H9 (cell line): ENCODE measurements around the gene DNHD1. TPM values are rescaled to one million over a fixed set of nuclear protein-coding genes. Genes with fewer than 3 reads are reported as not detected.

Experiments
- DNase-seq: peaks from one replicate; pipeline ENCODE4 v3.0.0-alpha.2; 2017
- H2AFZ ChIP-seq: one replicate; pipeline ENCODE4 v1.6.1; 2013; ENCODE audit warnings: mild to moderate bottlenecking, low read length, control low read depth, moderate library complexity
- H2AK5ac ChIP-seq: 2 replicates; pipeline ENCODE4 v1.6.1; 2013; ENCODE audit warnings: low read length, control low read depth, mixed read lengths; ENCODE audit not compliant: insufficient read length
- H2BK120ac ChIP-seq: one replicate; pipeline ENCODE4 v1.6.1; 2013; ENCODE audit warnings: low read depth, mild to moderate bottlenecking, low read length, control low read depth, inconsistent platforms; ENCODE audit not compliant: poor library complexity, severe bottlenecking
- H2BK12ac ChIP-seq: 2 replicates; pipeline ENCODE4 v1.6.1; 2013; ENCODE audit warnings: low read length, control low read depth, mixed read lengths, low read depth; ENCODE audit not compliant: insufficient read length
- H2BK15ac ChIP-seq: 2 replicates; pipeline ENCODE4 v1.6.1; 2013; ENCODE audit warnings: low read depth, low read length, control low read depth
- H2BK20ac ChIP-seq: one replicate; pipeline ENCODE4 v1.6.1; 2013; ENCODE audit warnings: low read depth, mild to moderate bottlenecking, low read length, control low read depth, inconsistent platforms; ENCODE audit not compliant: poor library complexity, severe bottlenecking
- H2BK5ac ChIP-seq: 2 replicates; pipeline ENCODE4 v1.6.1; 2013; ENCODE audit warnings: low read length, control low read depth, mixed read lengths; ENCODE audit not compliant: insufficient read length
- H3K14ac ChIP-seq: 2 replicates; pipeline ENCODE4 v1.6.1; 2013; ENCODE audit warnings: low read length, control low read depth; ENCODE audit not compliant: insufficient read depth
- H3K18ac ChIP-seq: 2 replicates; pipeline ENCODE4 v1.6.1; 2013; ENCODE audit warnings: low read depth, mild to moderate bottlenecking, mixed read lengths, low read length, control low read depth; ENCODE audit not compliant: insufficient read length
- H3K23ac ChIP-seq: 2 replicates; pipeline ENCODE4 v1.6.1; 2013; ENCODE audit warnings: low read length, control low read depth, mixed read lengths, low read depth; ENCODE audit not compliant: insufficient read length
- H3K23me2 ChIP-seq: 2 replicates; pipeline ENCODE4 v1.6.1; 2013; ENCODE audit warnings: low read depth, mild to moderate bottlenecking, mixed read lengths, low read length, control low read depth; ENCODE audit not compliant: insufficient read length, poor library complexity, severe bottlenecking
- H3K27ac ChIP-seq: 2 replicates; pipeline ENCODE4 v1.5.1; 2013; ENCODE audit warnings: low read length, control low read depth, mixed read lengths, low read depth; ENCODE audit not compliant: insufficient read length
- H3K27me3 ChIP-seq: 2 replicates; pipeline ENCODE4 v1.6.1; 2013; ENCODE audit warnings: low read length, control low read depth, inconsistent platforms; ENCODE audit not compliant: insufficient read depth
- H3K4ac ChIP-seq: 2 replicates; pipeline ENCODE4 v1.6.1; 2013; ENCODE audit warnings: low read depth, mild to moderate bottlenecking, control low read depth, inconsistent platforms, low read length, moderate library complexity
- H3K4me1 ChIP-seq: 2 replicates; pipeline ENCODE4 v1.6.1; 2013; ENCODE audit warnings: low read length, control low read depth, inconsistent platforms; ENCODE audit not compliant: insufficient read depth
- H3K4me2 ChIP-seq: 2 replicates; pipeline ENCODE4 v1.6.1; 2013; ENCODE audit warnings: low read length, control low read depth, mixed read lengths; ENCODE audit not compliant: insufficient read length, insufficient read depth
- H3K56ac ChIP-seq: 2 replicates; pipeline ENCODE4 v1.6.1; 2013; ENCODE audit warnings: low read depth, mild to moderate bottlenecking, mixed read lengths, low read length, control low read depth; ENCODE audit not compliant: insufficient read length
- H3K79me1 ChIP-seq: 2 replicates; pipeline ENCODE4 v1.6.1; 2013; ENCODE audit warnings: low read depth, mild to moderate bottlenecking, moderate library complexity, low read length, control low read depth, inconsistent platforms; ENCODE audit not compliant: insufficient read depth, poor library complexity, severe bottlenecking
- H3K79me2 ChIP-seq: 2 replicates; pipeline ENCODE4 v1.6.1; 2013; ENCODE audit warnings: low read length, control low read depth, inconsistent platforms; ENCODE audit not compliant: insufficient read depth
- H3K9ac ChIP-seq: 2 replicates; pipeline ENCODE4 v1.6.1; 2013; ENCODE audit warnings: low read length, control low read depth, mixed read lengths; ENCODE audit not compliant: insufficient read length; ENCODE audit errors: extremely low read depth
- H3K9me3 ChIP-seq: one replicate; pipeline ENCODE4 v1.6.1; 2013; ENCODE audit warnings: low read depth, low read length, inconsistent platforms; ENCODE audit not compliant: control insufficient read depth
- H3T11ph ChIP-seq: one replicate; pipeline ENCODE4 v1.6.1; 2013; ENCODE audit warnings: mild to moderate bottlenecking, low read length, control low read depth, inconsistent platforms
- H4K20me1 ChIP-seq: one replicate; pipeline ENCODE4 v1.6.1; 2013; ENCODE audit not compliant: control insufficient read depth, insufficient read length, insufficient read depth
- H4K5ac ChIP-seq: 2 replicates; pipeline ENCODE4 v1.6.1; 2013; ENCODE audit warnings: low read depth, mild to moderate bottlenecking, mixed read lengths, low read length, control low read depth; ENCODE audit not compliant: insufficient read length
- H4K8ac ChIP-seq: replicated peaks from 2 replicates; pipeline ENCODE4 v1.6.1; 2013; ENCODE audit warnings: low read length, control low read depth, mixed read lengths, low read depth; ENCODE audit not compliant: insufficient read length
- H4K91ac ChIP-seq: 2 replicates; pipeline ENCODE4 v1.6.1; 2013; ENCODE audit warnings: low read depth, mild to moderate bottlenecking, moderate library complexity, mixed read lengths, low read length, control low read depth; ENCODE audit not compliant: insufficient read length
- H3K27ac Mint-ChIP-seq, 3 experiments: 2 replicates in 2 of 3; 3 replicates in 1 of 3; pipeline ENCODE4 v1.8.0; 2020 to 2021; ENCODE audit warnings: mixed read lengths in 3 of 3, mild to moderate bottlenecking in 1 of 3, moderate library complexity in 1 of 3
- H3K27me3 Mint-ChIP-seq: 2 replicates; pipeline ENCODE4 v1.8.0; 2021; ENCODE audit warnings: low read depth, mild to moderate bottlenecking, moderate library complexity, mixed read lengths
- H3K36me3 Mint-ChIP-seq, 3 experiments: 2 replicates in 2 of 3; 3 replicates in 1 of 3; pipeline ENCODE4 v1.8.0; 2020 to 2021; ENCODE audit warnings: low read depth in 3 of 3, mixed read lengths in 3 of 3; ENCODE audit not compliant: insufficient read depth in 1 of 3
- H3K4me1 Mint-ChIP-seq, 2 experiments: 2 replicates each; pipeline ENCODE4 v1.8.0; 2020; ENCODE audit warnings: mixed read lengths in 2 of 2
- H3K4me3 Mint-ChIP-seq, 2 experiments: 2 replicates in 1 of 2; 3 replicates in 1 of 2; pipeline ENCODE4 v1.8.0; 2020 to 2021; ENCODE audit warnings: mild to moderate bottlenecking in 2 of 2, mixed read lengths in 2 of 2, moderate library complexity in 1 of 2
- H3K9me3 Mint-ChIP-seq, 2 experiments: 2 replicates in 1 of 2; 3 replicates in 1 of 2; pipeline ENCODE4 v1.8.0; 2020; ENCODE audit warnings: mild to moderate bottlenecking in 2 of 2, mixed read lengths in 2 of 2, moderate library complexity in 1 of 2
- CTCF ChIP-seq: fragments of 200-600 bp; sonication (generic); conservative IDR thresholded peaks from 3 replicates; pipeline ENCODE4 v1.8.0; 2021; ENCODE audit warnings: antibody characterized with exemption, mild to moderate bottlenecking
- WGBS: extraction: QIAGEN DNeasy Blood & Tissue Kit; methylation state at CpG from one replicate; pipeline ENCODE4 v1.1.7; 2013; ENCODE audit warnings: missing lambda C conversion rate, low lambda C conversion rate, mixed read lengths; ENCODE audit not compliant: insufficient read length; ENCODE audit errors: extremely low coverage; 5-methylcytosine and 5-hydroxymethylcytosine counted together
- total RNA-seq: library from RNA; stranded (reverse); gene quantifications from 2 replicates; pipeline ENCODE4 v1.2.1, GENCODE V29; 2021

Gene DNHD1
- total RNA-seq, 1 experiment from 2014 or later, result 3.5 TPM

GRCh38 chr11:6578134-6578533 is 81.1 kb downstream of the DNHD1 start:
- Histone ChIP-seq H3K79me1 (no peaks in the 10 kb centered on the region), H3K79me2 (no peaks in the 10 kb centered on the region), H3K9me3 (no peaks in the 10 kb centered on the region), H3K23me2 (no peaks in the 10 kb centered on the region), H2BK15ac (no peak overlapping the region), H3K4me2 (no peak overlapping the region), H4K5ac (no peak overlapping the region), H3K27me3 (no peaks in the 10 kb centered on the region), H3K9ac (no peak overlapping the region), H3T11ph (no peak overlapping the region), H4K8ac (no peak overlapping the region), H4K91ac (no peak overlapping the region), H2BK20ac (no peak overlapping the region), H3K27ac (no peak overlapping the region), H3K23ac (no peak overlapping the region), H2AK5ac (no peak overlapping the region), H4K20me1 (no peaks in the 10 kb centered on the region), H2BK12ac (no peak overlapping the region), H3K18ac (no peak overlapping the region), H2AFZ (no peak overlapping the region), H3K14ac (no peak overlapping the region), H3K4me1 (no peaks in the 10 kb centered on the region), H3K56ac (no peak overlapping the region), H3K4ac (no peak overlapping the region), H2BK120ac (no peak overlapping the region), H2BK5ac (no peak overlapping the region)
- DNase-seq, result no peak
- no peaks in the 10 kb centered on the region for H3K27me3 Mint-ChIP-seq
- no peak overlapping the region for H3K27ac Mint-ChIP-seq
- no CpG with 5 or more reads among the region's 1 CpG for WGBS
- no peak overlapping the region for H3K4me3 Mint-ChIP-seq
- peaks cover 0 to 1% (median under 1%) of the 10 kb centered on the region in 3 experiments; a peak in 1 of 7 replicates for H3K36me3 Mint-ChIP-seq
- H3K9me3 Mint-ChIP-seq, result peaks cover 4% of the 10 kb centered on the region in 2 experiments; a peak in 4 of 5 replicates
- TF ChIP-seq CTCF, result no peak
- no peaks in the 10 kb centered on the region for H3K4me1 Mint-ChIP-seq
